Activated naive CD8-positive, alpha-beta T cell treated with anti-CD3 and anti-CD28 coated beads, Interleukin-2, amount 50 U/mL, for 16 hours (primary cell): Measurements from ENCODE around the gene APOC1.
"Not testable (repeated sequence)": the region's sequence is repeated elsewhere in the genome, so short reads cannot be mapped to it uniquely, and the experiment has no call there.

Experiments used
- DNase-seq: peaks from one replicate; pipeline ENCODE4 v3.0.0-alpha.2; 2020; ENCODE audit warnings: low read depth, low spot score

Gene APOC1

GRCh38 chr19:44914433-44915206, at the start of gene APOC1:
Gene APOC1 (plus strand): TSS chr19:44914608. CDS start chr19:44914892, 284 bp downstream.
- DNase-seq, result peak; percentile 57

DNA sequence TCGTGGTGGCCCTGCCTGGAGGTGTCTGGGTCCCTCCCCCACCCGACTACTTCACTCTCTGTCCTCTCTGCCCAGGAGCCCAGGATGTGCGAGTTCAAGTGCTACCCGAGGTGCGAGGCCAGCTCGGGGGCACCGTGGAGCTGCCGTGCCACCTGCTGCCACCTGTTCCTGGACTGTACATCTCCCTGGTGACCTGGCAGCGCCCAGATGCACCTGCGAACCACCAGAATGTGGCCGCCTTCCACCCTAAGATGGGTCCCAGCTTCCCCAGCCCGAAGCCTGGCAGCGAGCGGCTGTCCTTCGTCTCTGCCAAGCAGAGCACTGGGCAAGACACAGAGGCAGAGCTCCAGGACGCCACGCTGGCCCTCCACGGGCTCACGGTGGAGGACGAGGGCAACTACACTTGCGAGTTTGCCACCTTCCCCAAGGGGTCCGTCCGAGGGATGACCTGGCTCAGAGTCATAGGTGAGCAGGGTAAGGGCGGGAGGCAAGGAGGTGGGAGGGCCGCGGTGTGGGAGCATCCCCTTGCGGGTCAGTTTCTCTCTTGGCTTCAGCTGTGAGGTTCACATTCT, 49.1 kb upstream of the APOC1 start:
- no peak for DNase-seq

DNA sequence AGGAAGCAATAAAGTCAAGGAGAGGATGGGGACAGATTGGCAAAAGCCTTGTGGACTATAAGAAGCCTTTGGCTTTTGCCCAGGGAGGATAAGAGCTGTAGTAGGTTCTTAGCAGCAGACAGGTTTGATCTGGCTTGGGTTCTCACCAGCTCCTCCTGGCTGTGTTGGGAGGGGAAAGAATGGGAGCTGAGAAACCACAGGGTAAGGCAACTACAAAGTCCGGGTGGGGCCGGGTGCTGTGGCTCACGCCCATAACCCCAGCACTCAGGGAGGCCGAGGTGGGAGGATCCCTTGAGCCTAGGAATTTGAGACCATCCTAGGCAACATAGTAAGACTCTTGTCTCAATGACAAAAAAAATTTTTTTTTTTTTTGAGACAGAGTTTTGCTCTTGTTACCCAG, 47.7 kb upstream of the APOC1 start:
- no peak for DNase-seq

- DNase-seq, result no peak
These were observed 46.8 kb upstream of the APOC1 start for GRCh38 chr19:44867578-44867977.

GRCh38 chr19:44869733-44870470, 44.5 kb upstream of the APOC1 start:
- DNase-seq, result no peak

DNA sequence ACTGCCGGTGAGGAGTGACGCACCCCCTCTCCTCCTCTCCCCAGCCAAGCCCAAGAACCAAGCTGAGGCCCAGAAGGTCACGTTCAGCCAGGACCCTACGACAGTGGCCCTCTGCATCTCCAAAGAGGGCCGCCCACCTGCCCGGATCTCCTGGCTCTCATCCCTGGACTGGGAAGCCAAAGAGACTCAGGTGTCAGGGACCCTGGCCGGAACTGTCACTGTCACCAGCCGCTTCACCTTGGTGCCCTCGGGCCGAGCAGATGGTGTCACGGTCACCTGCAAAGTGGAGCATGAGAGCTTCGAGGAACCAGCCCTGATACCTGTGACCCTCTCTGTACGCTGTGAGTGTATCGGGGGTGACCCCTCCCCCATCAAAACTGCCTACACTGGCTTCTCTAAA, 42.6 kb upstream of the APOC1 start:
- no peak for DNase-seq

DNA sequence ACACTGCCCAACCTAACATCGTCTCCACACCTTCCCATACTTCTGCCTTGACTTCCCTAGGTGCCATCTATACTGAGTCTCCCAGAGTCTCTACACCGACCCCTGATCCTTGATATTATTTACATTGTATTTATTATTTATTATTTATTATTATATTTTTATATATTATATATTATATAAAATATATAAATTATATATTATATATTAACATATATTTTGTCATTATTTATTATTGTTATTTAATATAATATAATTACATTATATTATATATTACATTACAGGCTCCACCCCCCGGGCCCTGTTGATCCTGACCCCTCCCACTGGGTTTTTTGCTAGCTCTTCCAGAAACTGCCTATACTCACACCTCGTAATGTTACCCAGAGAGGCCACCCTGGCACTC, 41.7 kb upstream of the APOC1 start:
- no peak for DNase-seq

GRCh38 chr19:44874317-44874716, 40.1 kb upstream of the APOC1 start:
- DNase-seq, result no peak

DNA sequence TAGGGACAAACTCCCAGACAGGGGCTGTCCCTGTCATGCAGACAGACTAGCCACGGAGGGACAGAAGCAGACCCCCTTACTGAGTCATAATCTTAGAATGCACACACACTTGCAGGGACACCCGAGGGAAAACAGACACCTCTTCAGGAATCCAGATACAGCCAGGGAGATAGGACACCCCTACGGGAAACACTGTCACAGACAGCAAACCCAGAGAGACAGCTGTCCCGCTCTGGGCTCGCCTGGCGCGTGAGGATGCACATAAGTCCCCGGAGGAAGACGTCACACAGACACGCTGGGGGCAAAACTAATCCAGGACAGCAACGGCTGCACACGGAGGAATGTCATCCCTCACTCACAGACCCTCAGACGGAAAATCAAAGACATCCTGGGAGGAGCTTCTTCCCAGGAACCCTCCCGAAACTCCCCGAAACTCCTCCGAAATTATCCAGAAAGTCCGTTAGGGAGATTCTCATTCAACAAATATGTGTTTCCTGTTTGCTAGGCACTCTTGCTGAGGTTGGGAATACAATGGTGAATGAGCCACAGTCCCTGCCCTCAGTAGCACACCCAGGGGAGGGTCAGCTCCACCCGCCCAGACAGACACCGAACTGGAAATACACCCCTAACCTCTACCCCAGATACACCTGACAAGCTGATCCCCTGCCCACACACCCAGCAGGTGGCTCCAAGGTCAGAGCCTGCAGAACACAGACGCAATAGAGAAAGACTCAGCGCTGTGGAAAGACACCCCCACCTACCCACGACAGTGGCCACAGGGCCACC, 38.5 kb upstream of the APOC1 start:
- DNase-seq, result no peak

DNA sequence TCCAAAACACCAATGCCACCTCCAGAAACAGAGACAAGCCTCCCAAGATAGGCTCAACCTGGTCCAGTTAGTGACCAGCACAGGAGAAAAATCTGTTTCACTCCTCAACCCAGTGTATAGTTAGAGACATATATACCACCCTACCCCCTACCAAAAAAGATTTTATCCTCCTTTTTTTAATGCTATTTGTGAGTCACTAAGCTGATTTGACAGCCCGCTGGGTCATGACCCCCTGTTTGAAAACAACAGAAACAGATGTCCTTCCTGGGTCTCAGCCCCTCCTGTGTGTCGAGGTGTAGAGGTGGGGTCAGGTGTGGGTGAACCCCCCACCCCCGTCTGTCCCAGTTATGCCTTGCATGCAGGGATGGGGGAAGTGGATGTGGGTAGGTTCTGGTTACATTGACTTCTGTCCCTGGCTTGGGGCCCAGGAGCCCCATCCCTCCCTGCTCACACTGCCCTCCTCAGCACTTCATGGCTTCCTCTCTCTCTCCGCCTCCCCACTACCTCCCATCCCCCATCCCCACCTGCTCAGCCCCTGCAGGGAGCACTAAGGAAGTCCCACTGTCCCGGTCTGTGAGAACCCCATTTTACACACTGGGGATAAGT, 37.4 kb upstream of the APOC1 start:
- no peak for DNase-seq

GRCh38 chr19:44878120-44878865, 36.1 kb upstream of the APOC1 start:
- DNase-seq, result no peak

DNA sequence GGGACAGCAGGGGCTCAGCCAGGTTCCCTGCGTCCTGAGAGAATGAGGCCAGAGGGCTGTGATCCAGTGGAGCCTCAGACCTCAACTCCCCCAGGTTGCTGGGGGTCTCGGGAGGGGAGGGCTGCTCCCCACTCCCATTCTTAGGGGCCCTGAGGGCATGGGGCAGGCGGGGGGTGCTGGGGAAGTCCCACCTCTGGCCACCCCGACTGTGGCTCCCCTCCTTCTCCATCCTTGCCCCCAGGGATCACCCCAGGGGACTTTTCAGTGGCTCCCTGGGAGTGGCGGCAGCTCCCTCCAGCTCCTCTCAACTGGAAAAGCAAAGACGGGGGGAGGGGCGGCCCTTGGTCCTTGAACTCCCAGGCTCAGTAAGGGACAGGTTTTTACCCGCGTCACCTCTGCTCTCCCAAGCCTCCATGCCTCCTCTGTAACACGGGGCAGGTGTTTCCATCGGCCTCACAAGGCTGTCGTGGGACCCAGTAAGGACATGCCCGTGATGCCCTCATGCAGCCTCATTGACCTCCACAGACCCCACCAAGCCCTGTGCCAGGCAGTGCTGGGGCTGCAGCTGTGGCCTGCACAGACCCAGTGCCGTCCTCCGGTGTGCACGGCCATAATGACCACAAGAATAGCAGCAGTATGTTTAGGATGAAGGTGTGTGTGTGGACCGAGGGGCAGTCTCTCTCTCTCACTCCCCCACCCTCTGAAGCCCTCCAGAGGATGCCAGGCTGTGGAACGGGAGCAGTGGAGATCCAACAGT, 34.9 kb upstream of the APOC1 start:
- DNase-seq, result no peak

DNA sequence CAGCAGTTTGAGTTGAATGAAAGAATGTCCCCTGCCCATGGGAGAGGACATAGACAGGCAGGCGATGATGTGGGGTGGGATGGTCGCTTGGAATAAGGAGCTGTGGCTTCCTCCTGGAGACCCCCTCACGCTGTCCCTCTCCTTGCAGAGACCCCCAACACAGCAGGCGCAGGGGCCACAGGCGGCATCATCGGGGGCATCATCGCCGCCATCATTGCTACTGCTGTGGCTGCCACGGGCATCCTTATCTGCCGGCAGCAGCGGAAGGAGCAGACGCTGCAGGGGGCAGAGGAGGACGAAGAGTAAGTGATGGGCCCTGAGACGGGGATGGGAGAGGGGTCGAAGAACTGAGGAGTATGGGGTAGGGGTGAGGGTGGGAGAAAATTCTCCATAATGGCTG, 32.3 kb upstream of the APOC1 start:
- DNase-seq, result no peak

DNA sequence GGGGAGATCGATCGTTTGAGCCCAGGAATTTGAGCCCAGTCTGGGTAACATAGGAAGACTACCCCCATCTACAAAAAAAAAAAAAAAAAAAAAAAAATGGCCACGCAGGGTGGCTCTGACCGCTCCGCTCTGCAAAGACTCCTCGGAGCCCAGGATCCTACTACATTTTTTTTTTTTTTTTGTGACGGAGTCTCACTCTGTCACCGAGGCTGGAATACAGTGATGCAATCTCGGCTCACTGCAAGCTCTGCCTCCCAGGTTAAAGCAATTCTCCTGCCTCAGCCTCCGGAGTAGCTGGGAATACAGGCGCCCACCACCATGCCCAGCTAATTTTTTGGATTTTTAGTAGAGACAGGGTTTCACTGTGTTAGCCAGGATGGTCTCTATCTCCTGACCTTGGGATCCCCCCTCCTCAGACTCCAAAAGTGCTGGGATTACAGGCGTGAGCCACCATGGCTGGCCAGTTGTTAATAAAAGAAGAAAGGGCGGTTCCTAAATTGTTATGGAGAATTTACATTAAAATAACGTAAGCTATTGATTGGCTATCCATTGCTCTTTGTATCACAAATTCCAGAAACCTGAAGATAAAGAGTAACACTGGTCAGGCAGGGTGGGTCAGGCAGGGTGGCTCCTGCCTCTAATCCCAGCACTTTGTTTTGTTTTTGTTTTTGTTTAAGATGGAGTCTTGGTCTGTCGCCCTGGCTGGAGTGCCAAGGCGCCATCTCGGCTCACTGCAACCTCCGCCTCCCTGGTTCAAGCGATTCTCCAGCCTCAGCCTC, 31.6 kb upstream of the APOC1 start:
- not testable (repeated sequence) for DNase-seq

GRCh38 chr19:44883922-44884321, 30.5 kb upstream of the APOC1 start:
- no peak for DNase-seq

GRCh38 chr19:44884566-44884965, 29.8 kb upstream of the APOC1 start:
- DNase-seq, result no peak

DNA sequence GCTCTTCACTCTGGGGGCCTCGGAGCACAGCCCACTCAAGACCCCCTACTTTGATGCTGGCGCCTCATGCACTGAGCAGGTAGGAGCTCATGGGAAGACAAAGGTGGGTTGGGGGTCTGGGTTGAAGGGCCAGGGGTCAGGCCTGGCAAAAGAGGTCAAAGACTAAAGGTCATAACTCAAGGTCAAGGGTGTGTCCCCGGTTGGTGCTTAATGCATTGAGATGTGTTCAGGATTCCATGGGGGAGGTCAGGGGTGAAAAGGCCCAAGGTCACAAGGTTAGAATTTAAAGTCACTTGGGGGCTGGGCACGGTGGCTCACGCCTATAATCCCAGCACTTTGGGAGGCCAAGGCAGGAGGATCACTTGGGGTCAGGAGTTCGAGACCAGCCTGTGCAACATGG, 28.3 kb upstream of the APOC1 start:
- no peak for DNase-seq

DNA sequence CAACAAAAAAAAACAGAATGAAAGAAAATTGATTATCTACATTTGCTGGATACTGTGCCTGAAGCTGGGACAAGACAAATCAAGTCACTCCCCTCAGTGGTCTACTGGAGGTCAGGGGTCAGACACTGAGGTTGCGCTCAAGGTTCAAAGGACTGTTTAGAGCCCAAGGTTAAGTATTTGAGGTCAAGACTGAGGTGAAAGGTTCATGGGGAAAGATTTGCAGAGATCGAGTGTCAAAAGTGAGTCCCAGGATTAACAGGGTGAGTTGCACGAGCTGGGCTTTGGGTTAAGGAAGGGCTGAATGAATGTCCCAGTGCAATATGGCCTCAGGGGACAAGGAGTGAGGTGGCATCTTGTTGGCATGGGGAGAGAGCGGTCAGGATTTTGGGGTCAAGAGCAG, 26.8 kb upstream of the APOC1 start:
- no peak for DNase-seq

- not testable (repeated sequence) for DNase-seq
These were observed 26.1 kb upstream of the APOC1 start for GRCh38 chr19:44888335-44888734.
